ENCODE data around the gene CCNYL1. TPM values are rescaled to one million over a fixed set of nuclear protein-coding genes. Genes with fewer than 3 reads are reported as not detected.
"Not testable (repeated sequence)": the region's sequence is repeated elsewhere in the genome, so short reads cannot be mapped to it uniquely, and the experiment has no call there.

CCNYL1 gene
- total RNA-seq, 4 donors from 2014 or later = 30.0 to 99.5 (median 31.7) TPM

DNA sequence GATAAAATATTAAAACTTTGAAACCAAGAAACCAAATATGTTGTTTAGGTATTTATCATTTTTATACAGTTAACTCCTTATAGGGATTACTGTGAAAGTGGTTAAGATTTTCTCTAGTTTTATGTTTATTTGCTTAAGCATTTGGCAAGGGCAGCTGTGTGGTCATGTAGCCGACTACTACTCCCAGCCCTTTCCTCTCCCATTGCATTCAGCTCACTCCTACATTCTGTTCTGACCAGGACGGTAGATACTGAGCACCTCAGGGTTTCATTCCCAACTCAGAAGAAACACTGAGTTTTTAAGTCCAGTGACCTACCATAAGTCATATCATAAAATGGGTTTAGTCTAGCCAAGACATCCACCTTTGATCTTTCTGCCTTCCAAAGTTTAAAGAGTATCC, 38.4 kb downstream of the CCNYL1 start:
- intact Hi-C loops (cut with DNase I; ENCODE audit: low total_unique reads) (loop anchor here (10.0 kb wide), 1 partner anchor 295 kb away; no protein-coding TSS in a partner anchor), in situ Hi-C loops (cut with MboI; ENCODE audit: low pct_ligation_motif_present in 1 of 4, low pct_unique_long_range_greater_than_20kb in 1 of 4, low sequenced_read_pairs in 3 of 4) (loop anchor here in 3 of 4 donors (10.0 to 25.0 kb wide), 5 partner anchors 213 to 315 kb away; partner anchors contain the start of genes CREB1 (in 1 of the 3) and PLEKHM3 (in 1 of the 3))
- 46% methylated on average over 2 of the region's 2 CpGs; no CpG with 5 or more reads in 1 of the 2 donors for WGBS, 2 donors (ENCODE audit: low coverage in 1 of 2)
- TF ChIP-seq POLR2A (IDR thresholded peaks at IDR 0.05) (no peak), POLR2AphosphoS5 (IDR thresholded peaks at IDR 0.05) (no peak), EP300 (IDR thresholded peaks at IDR 0.05; ENCODE audit: low read depth) (no peak)
- TF ChIP-seq, protein P1, sequence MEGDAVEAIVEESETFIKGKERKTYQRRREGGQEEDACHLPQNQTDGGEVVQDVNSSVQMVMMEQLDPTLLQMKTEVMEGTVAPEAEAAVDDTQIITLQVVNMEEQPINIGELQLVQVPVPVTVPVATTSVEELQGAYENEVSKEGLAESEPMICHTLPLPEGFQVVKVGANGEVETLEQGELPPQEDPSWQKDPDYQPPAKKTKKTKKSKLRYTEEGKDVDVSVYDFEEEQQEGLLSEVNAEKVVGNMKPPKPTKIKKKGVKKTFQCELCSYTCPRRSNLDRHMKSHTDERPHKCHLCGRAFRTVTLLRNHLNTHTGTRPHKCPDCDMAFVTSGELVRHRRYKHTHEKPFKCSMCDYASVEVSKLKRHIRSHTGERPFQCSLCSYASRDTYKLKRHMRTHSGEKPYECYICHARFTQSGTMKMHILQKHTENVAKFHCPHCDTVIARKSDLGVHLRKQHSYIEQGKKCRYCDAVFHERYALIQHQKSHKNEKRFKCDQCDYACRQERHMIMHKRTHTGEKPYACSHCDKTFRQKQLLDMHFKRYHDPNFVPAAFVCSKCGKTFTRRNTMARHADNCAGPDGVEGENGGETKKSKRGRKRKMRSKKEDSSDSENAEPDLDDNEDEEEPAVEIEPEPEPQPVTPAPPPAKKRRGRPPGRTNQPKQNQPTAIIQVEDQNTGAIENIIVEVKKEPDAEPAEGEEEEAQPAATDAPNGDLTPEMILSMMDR (IDR thresholded peaks at IDR 0.05) = no peak
- H3K27ac ChIP-seq = no peak overlapping the region
- H3K36me3 ChIP-seq = peaks cover 0 to 10% (median 5%) of the 10 kb centered on the region in 4 donors
- no peak for DNase-seq
- peaks cover 0 to 14% (median 2%) of the 10 kb centered on the region in 4 donors for H3K4me1 ChIP-seq
- no peak overlapping the region for H3K4me3 ChIP-seq
- H3K27me3 ChIP-seq = no peaks in the 10 kb centered on the region
- no peaks in the 10 kb centered on the region for H3K9me3 ChIP-seq

DNA sequence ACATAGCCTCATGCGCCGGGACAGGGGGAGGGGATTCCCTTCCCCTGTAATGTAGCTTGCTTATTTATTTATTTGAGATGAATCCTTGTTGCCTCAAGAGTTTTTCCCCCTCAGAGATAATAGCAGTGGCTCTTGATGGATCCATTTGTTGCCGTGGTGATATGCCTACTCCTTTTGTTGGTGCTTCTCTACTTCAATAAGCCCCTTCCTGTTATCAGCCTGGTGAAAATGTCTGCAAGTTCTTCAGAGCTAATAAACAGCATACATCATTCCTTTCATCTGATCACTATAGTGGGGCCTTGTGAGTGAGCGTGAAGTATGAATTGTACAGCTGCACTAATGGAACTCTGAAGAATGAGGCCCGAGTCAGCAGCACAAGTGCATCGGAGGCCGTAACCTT, 38.9 kb downstream of the CCNYL1 start:
- H3K27ac ChIP-seq = no peak overlapping the region
- H3K9me3 ChIP-seq = no peaks in the 10 kb centered on the region
- TF ChIP-seq POLR2A (IDR thresholded peaks at IDR 0.05) = no peak
- TF ChIP-seq POLR2AphosphoS5 (IDR thresholded peaks at IDR 0.05) = no peak
- TF ChIP-seq, protein P1 (IDR thresholded peaks at IDR 0.05) = no peak
- no peak for TF ChIP-seq EP300 (IDR thresholded peaks at IDR 0.05; ENCODE audit: low read depth)
- H3K4me1 ChIP-seq = peaks cover 0 to 14% (median 2%) of the 10 kb centered on the region in 4 donors
- DNase-seq = no peak
- no peak overlapping the region for H3K4me3 ChIP-seq
- intact Hi-C loops (cut with DNase I; ENCODE audit: low total_unique reads) (no loop called here), in situ Hi-C loops (cut with MboI; ENCODE audit: low pct_ligation_motif_present in 1 of 4, low pct_unique_long_range_greater_than_20kb in 1 of 4, low sequenced_read_pairs in 3 of 4) (no loop called here)
- H3K36me3 ChIP-seq = peaks cover 0 to 14% (median 7%) of the 10 kb centered on the region in 4 donors
- no peaks in the 10 kb centered on the region for H3K27me3 ChIP-seq
- 85% methylated on average over 7 of the region's 7 CpGs; no CpG with 5 or more reads in 1 of the 2 donors for WGBS, 2 donors (ENCODE audit: low coverage in 1 of 2)

DNA sequence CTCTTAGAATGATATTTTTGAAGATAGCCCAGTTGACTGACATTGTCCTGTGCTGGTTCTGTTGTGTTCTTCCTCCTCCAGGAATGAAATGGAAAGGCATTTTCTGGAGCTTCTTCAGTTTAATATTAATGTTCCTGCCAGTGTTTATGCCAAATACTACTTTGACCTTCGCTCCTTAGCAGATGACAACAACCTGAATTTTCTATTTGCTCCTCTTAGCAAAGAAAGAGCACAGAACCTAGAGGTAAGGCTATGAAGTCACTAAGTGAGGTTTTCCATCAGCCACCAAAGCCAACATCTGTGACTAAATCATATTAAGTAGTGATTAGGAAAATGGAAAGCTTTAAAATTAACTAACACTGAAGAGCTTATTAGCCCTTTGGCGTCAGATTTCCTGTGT, 39.4 kb downstream of the CCNYL1 start:
- H3K9me3 ChIP-seq = no peaks in the 10 kb centered on the region
- no peak overlapping the region for H3K27ac ChIP-seq
- H3K4me3 ChIP-seq = no peak overlapping the region
- no peak for DNase-seq
- peaks cover 0 to 14% (median 7%) of the 10 kb centered on the region in 4 donors for H3K36me3 ChIP-seq
- in situ Hi-C loops (cut with MboI; ENCODE audit: low pct_ligation_motif_present in 1 of 4, low pct_unique_long_range_greater_than_20kb in 1 of 4, low sequenced_read_pairs in 3 of 4) (no loop called here), intact Hi-C loops (cut with DNase I; ENCODE audit: low total_unique reads) (no loop called here)
- 85 to 86% methylated on average over 2 of the region's 2 CpGs for WGBS, 2 donors (ENCODE audit: low coverage in 1 of 2)
- peaks cover 0 to 14% (median 2%) of the 10 kb centered on the region in 4 donors for H3K4me1 ChIP-seq
- no peak for TF ChIP-seq POLR2A (IDR thresholded peaks at IDR 0.05)
- TF ChIP-seq, protein P1 (IDR thresholded peaks at IDR 0.05) = no peak
- no peak for TF ChIP-seq EP300 (IDR thresholded peaks at IDR 0.05; ENCODE audit: low read depth)
- TF ChIP-seq POLR2AphosphoS5 (IDR thresholded peaks at IDR 0.05) = no peak
- H3K27me3 ChIP-seq = no peaks in the 10 kb centered on the region

DNA sequence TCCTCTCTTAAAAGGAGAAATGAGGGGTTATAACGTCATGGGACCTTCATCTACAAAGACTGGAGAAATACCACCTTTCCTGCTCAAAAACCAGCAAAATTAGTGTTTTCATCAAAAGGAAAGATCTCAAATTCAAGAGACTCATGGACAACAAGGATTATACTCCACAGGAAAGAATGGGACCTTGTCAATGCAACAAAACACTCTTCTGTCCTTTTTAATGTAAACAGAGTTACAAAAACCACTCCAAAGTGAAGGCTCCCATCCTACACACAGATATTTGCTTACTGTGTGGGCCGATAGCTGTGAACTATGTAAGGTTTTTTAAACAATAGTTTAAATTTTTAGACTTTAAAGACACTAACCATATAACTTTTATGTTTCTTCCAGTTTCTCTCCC, 42.2 kb downstream of the CCNYL1 start:
- in situ Hi-C loops (cut with MboI; ENCODE audit: low pct_ligation_motif_present in 1 of 4, low pct_unique_long_range_greater_than_20kb in 1 of 4, low sequenced_read_pairs in 3 of 4); H3K27ac ChIP-seq; intact Hi-C loops (cut with DNase I; ENCODE audit: low total_unique reads); H3K4me3 ChIP-seq; H3K9me3 ChIP-seq; DNase-seq; H3K27me3 ChIP-seq: not testable (repeated sequence)
- Histone ChIP-seq H3K36me3 (peaks cover 0 to 13% (median 6%) of the 10 kb centered on the region in 4 donors), H3K4me1 (peaks cover 0 to 17% (median 7%) of the 10 kb centered on the region in 4 donors)
- WGBS, 2 donors (ENCODE audit: low coverage in 1 of 2) = 90 to 93% methylated on average over 2 of the region's 2 CpGs

Measured in transverse colon (tissue), 4 donors.